ENCODE data around the gene ELL. TPM values are rescaled to one million over a fixed set of nuclear protein-coding genes. Genes with fewer than 3 reads are reported as not detected.
A peak's percentile ranks its signal among the peaks of the same experiment; 100 is the strongest.

ELL gene
- total RNA-seq, 1 experiment from 2014 or later = 17.0 TPM

DNA sequence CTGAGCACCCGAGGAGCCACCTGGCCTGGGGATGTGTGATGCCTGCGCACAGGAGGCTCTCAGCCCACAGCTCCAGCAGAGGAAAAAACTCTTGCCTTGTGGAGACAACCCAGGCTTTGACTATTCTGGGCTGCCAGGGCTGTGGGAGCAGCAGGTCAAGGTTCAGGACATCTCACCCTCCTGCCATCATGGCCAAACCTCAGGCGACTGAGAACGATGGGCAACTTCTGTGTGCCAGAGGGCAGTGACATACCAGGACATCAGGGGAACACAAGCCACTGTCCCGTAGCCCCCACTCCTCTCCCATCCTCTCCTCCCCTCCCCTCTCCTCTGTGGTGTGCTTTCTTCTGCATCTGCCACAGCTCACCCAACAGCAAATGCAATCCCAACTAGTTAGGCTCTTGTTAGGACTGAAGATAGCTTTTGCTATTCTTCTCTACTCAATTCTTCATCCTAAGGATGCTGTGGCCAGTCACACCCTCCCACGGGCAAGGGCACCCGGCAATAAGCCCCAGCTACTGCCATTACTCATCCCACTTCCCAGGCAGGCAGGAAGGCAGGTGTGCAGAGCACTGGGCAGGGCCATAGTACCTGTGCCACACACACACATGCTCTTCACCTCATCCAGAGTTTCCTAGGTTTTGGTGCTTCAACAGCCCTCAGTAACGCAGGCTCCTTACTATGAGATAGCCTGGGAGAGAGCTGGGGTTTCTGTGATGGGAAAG is 16.8 kb downstream of the ELL start:
- TF ChIP-seq, protein P1, sequence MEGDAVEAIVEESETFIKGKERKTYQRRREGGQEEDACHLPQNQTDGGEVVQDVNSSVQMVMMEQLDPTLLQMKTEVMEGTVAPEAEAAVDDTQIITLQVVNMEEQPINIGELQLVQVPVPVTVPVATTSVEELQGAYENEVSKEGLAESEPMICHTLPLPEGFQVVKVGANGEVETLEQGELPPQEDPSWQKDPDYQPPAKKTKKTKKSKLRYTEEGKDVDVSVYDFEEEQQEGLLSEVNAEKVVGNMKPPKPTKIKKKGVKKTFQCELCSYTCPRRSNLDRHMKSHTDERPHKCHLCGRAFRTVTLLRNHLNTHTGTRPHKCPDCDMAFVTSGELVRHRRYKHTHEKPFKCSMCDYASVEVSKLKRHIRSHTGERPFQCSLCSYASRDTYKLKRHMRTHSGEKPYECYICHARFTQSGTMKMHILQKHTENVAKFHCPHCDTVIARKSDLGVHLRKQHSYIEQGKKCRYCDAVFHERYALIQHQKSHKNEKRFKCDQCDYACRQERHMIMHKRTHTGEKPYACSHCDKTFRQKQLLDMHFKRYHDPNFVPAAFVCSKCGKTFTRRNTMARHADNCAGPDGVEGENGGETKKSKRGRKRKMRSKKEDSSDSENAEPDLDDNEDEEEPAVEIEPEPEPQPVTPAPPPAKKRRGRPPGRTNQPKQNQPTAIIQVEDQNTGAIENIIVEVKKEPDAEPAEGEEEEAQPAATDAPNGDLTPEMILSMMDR (conservative IDR thresholded peaks at IDR 0.05) = no peak
- Histone ChIP-seq H3K9ac (ENCODE audit: extremely low read depth, insufficient read length, low read length) (no peak overlapping the region), H2AK5ac (ENCODE audit: insufficient read length, low read length) (no peak overlapping the region), H2AFZ (ENCODE audit: low read length) (no peak overlapping the region), H2BK5ac (ENCODE audit: insufficient read length, low read length) (no peak overlapping the region), H4K91ac (ENCODE audit: insufficient read length, low read depth, low read length) (no peak overlapping the region), H3K23me2 (ENCODE audit: insufficient read length, low read depth, low read length, poor library complexity, severe bottlenecking) (no peaks in the 10 kb centered on the region), H3K4me1 (ENCODE audit: insufficient read depth, low read length) (no peaks in the 10 kb centered on the region), H4K20me1 (ENCODE audit: control insufficient read depth, insufficient read depth, insufficient read length) (peaks cover 3% of the 10 kb centered on the region), H3K14ac (ENCODE audit: insufficient read depth, low read length) (no peak overlapping the region; the same call in 1 of the 2 replicates), H3K79me2 (ENCODE audit: insufficient read depth, low read length) (no peaks in the 10 kb centered on the region; the same call in 1 of the 2 replicates), H3K27me3 (ENCODE audit: insufficient read depth, low read length) (no peaks in the 10 kb centered on the region), H3K4ac (ENCODE audit: low read depth, low read length) (no peak overlapping the region), H4K5ac (ENCODE audit: insufficient read length, low read depth, low read length) (no peak overlapping the region), H3K27ac (ENCODE audit: insufficient read length, low read depth, low read length) (no peak overlapping the region), H2BK120ac (ENCODE audit: low read depth, low read length, poor library complexity, severe bottlenecking) (no peak overlapping the region), H3K9me3 (ENCODE audit: control insufficient read depth, low read depth, low read length) (no peaks in the 10 kb centered on the region), H4K8ac (replicated peaks; ENCODE audit: insufficient read length, low read depth, low read length) (no peak overlapping the region), H3T11ph (ENCODE audit: low read length) (no peak overlapping the region), H3K18ac (ENCODE audit: insufficient read length, low read depth, low read length) (no peak overlapping the region), H3K23ac (ENCODE audit: insufficient read length, low read depth, low read length) (no peak overlapping the region), H3K4me2 (ENCODE audit: insufficient read depth, insufficient read length, low read length) (no peak overlapping the region), H2BK15ac (ENCODE audit: low read depth, low read length) (no peak overlapping the region), H2BK12ac (ENCODE audit: insufficient read length, low read depth, low read length) (no peak overlapping the region), H3K79me1 (ENCODE audit: insufficient read depth, low read depth, low read length, poor library complexity, severe bottlenecking) (no peaks in the 10 kb centered on the region), H2BK20ac (ENCODE audit: low read depth, low read length, poor library complexity, severe bottlenecking) (no peak overlapping the region), H3K56ac (ENCODE audit: insufficient read length, low read depth, low read length) (no peak overlapping the region)
- H3K27ac Mint-ChIP-seq = peak overlapping the region; percentile 12 to 54 (median 26); a peak in 4 of 7 replicates
- H3K9me3 Mint-ChIP-seq = no peaks in the 10 kb centered on the region
- peaks cover 13 to 14% of the 10 kb centered on the region in 2 experiments for H3K4me1 Mint-ChIP-seq
- no peak overlapping the region for H3K4me3 Mint-ChIP-seq
- WGBS (ENCODE audit: extremely low coverage, insufficient read length, low lambda C conversion rate) = no CpG with 5 or more reads among the region's 8 CpGs
- no peaks in the 10 kb centered on the region; the same call in 1 of the 2 replicates for H3K27me3 Mint-ChIP-seq (ENCODE audit: low read depth)
- no peaks in the 10 kb centered on the region; a peak in 1 of 7 replicates for H3K36me3 Mint-ChIP-seq (ENCODE audit: insufficient read depth in 1 of 3, low read depth in 3 of 3)
- DNase-seq = no peak
